CD14-positive monocyte (primary cell): Measurements from ENCODE around the gene CCN2. TPM values are rescaled to one million over a fixed set of nuclear protein-coding genes. Genes with fewer than 3 reads are reported as not detected.

Experiments used
- DNase-seq, 3 donors: peaks; one replicate each; pipeline ENCODE4 v3.0.0-alpha.2; 2011 to 2022
- H2AFZ ChIP-seq: 2 replicates; pipeline ENCODE4 v1.6.0; 2012; ENCODE audit warnings: mild to moderate bottlenecking, low read depth, low read length, inconsistent platforms; ENCODE audit not compliant: insufficient read depth, poor library complexity, severe bottlenecking
- H3K27ac ChIP-seq, 2 donors: 1 replicate in 1 of 2; 2 replicates in 1 of 2; pipeline ENCODE4 v1.5.1; 2012 to 2013; ENCODE audit warnings: low read length in 2 of 2, control low read depth in 1 of 2, inconsistent platforms in 1 of 2, low read depth in 1 of 2, mild to moderate bottlenecking in 1 of 2
- H3K27me3 ChIP-seq, 2 donors: one replicate each; pipeline versions ENCODE4 v1.6.0 to v1.6.1; 2011 to 2013; ENCODE audit warnings: low read length in 2 of 2; ENCODE audit not compliant: control insufficient read depth in 2 of 2, insufficient read depth in 2 of 2
- H3K36me3 ChIP-seq, 2 donors: replicated peaks in 1 of 2; 1 replicate in 1 of 2; 2 replicates in 1 of 2; pipeline versions ENCODE4 v1.5.1 to v1.6.1; 2012 to 2013; ENCODE audit warnings: low read length in 2 of 2, control low read depth in 1 of 2, inconsistent platforms in 1 of 2, mild to moderate bottlenecking in 1 of 2; ENCODE audit not compliant: insufficient read depth in 2 of 2, control insufficient read depth in 1 of 2
- H3K4me1 ChIP-seq, 2 donors: 1 replicate in 1 of 2; 2 replicates in 1 of 2; pipeline versions ENCODE4 v1.5.1 to v1.6.1; 2012 to 2013; ENCODE audit warnings: low read length in 2 of 2, control low read depth in 1 of 2, inconsistent platforms in 1 of 2, mild to moderate bottlenecking in 1 of 2, moderate library complexity in 1 of 2; ENCODE audit not compliant: insufficient read depth in 2 of 2, control insufficient read depth in 1 of 2
- H3K4me2 ChIP-seq: replicated peaks from 2 replicates; pipeline ENCODE3; 2012; ENCODE audit warnings: low read length, moderate library complexity, mild to moderate bottlenecking; ENCODE audit not compliant: poor library complexity, severe bottlenecking; ENCODE audit errors: extremely low read depth
- H3K4me3 ChIP-seq, 3 experiments: fragments of 200-600 bp in 1 of 3; sonication (generic) in 1 of 3; replicated peaks in 1 of 3; 1 replicate in 2 of 3; 2 replicates in 1 of 3; pipeline ENCODE4 v1.5.1; 2011 to 2013; ENCODE audit warnings: low read length in 3 of 3, mild to moderate bottlenecking in 3 of 3, control low read depth in 2 of 3, low read depth in 2 of 3, inconsistent platforms in 1 of 3, moderate library complexity in 1 of 3
- H3K79me2 ChIP-seq: 2 replicates; pipeline ENCODE4 v1.6.0; 2012; ENCODE audit warnings: mild to moderate bottlenecking, control low read depth, inconsistent platforms, low read length, moderate library complexity; ENCODE audit not compliant: insufficient read depth
- H3K9ac ChIP-seq: 2 replicates; pipeline ENCODE4 v1.6.0; 2017; ENCODE audit warnings: low read length, mild to moderate bottlenecking; ENCODE audit not compliant: insufficient read depth, poor library complexity, severe bottlenecking
- H3K9me3 ChIP-seq, 2 donors: replicated peaks in 1 of 2; 1 replicate in 1 of 2; 2 replicates in 1 of 2; pipeline versions ENCODE4 v1.5.1 to v1.6.1; 2012 to 2013; ENCODE audit warnings: low read length in 2 of 2, control low read depth in 1 of 2; ENCODE audit not compliant: control insufficient read depth in 1 of 2, insufficient read depth in 1 of 2
- H4K20me1 ChIP-seq: 2 replicates; pipeline ENCODE4 v1.6.0; 2012; ENCODE audit warnings: mild to moderate bottlenecking, low read length, control low read depth, moderate library complexity; ENCODE audit not compliant: insufficient read depth
- H3K27ac Mint-ChIP-seq, 7 donors: one replicate each; pipeline ENCODE4 v1.8.0; 2020; ENCODE audit warnings: mild to moderate bottlenecking in 7 of 7, mixed read lengths in 7 of 7, moderate library complexity in 6 of 7, inconsistent platforms in 2 of 7
- H3K27me3 Mint-ChIP-seq, 3 donors: one replicate each; pipeline ENCODE4 v1.8.0; 2021 to 2022; ENCODE audit warnings: low read depth in 3 of 3, mild to moderate bottlenecking in 3 of 3, mixed read lengths in 3 of 3, moderate library complexity in 3 of 3, inconsistent platforms in 1 of 3
- H3K36me3 Mint-ChIP-seq, 2 donors: one replicate each; pipeline ENCODE4 v1.8.0; 2020; ENCODE audit warnings: mixed read lengths in 2 of 2, inconsistent platforms in 1 of 2, mild to moderate bottlenecking in 1 of 2
- H3K4me1 Mint-ChIP-seq: one replicate; pipeline ENCODE4 v1.8.0; 2020; ENCODE audit warnings: mild to moderate bottlenecking, mixed read lengths
- H3K4me3 Mint-ChIP-seq, 2 donors: one replicate each; pipeline ENCODE4 v1.8.0; 2020; ENCODE audit warnings: mild to moderate bottlenecking in 2 of 2, mixed read lengths in 2 of 2, moderate library complexity in 1 of 2
- H3K9me3 Mint-ChIP-seq, 7 donors: one replicate each; pipeline ENCODE4 v1.8.0; 2020 to 2022; ENCODE audit warnings: mixed read lengths in 7 of 7, mild to moderate bottlenecking in 6 of 7, moderate library complexity in 6 of 7, inconsistent platforms in 2 of 7
- CTCF ChIP-seq: fragments of 200-600 bp; IDR thresholded peaks from one replicate; pipeline ENCODE4 v1.8.0; 2022; ENCODE audit warnings: antibody characterized with exemption, mild to moderate bottlenecking
- WGBS: methylation state at CpG from one replicate; pipeline ENCODE4 v1.1.5; 2013; ENCODE audit warnings: missing lambda C conversion rate; ENCODE audit not compliant: insufficient coverage; 5-methylcytosine and 5-hydroxymethylcytosine counted together
- intact Hi-C, 2 donors: fragments of 100-400 bp; cut with micrococcal nuclease; formaldehyde crosslinking; loops; one replicate each; pipeline versions ENCODE4 v1.15.0 to v1.15.1; 2023
- polyA minus RNA-seq: library from RNA; depleted of rRNA, polyadenylated mRNA; stranded (reverse); fragments of >200 nt; gene quantifications from 2 replicates; pipeline ENCODE4 v1.2.3, GENCODE V29; 2012
- polyA plus RNA-seq, 3 donors: library from polyadenylated mRNA; depleted of rRNA in 1 of 3; unstranded in 2 of 3; stranded (reverse) in 1 of 3; fragments of 300-500 nt in 2 of 3; fragments of >200 nt in 1 of 3; fragmentation: Illumina TruSeq in 2 of 3; gene quantifications; 1 replicate in 2 of 3; 2 replicates in 1 of 3; pipeline ENCODE4 v1.2.3, GENCODE V29; 2012 to 2021
- total RNA-seq, 12 experiments: library from RNA in 1 of 12; stranded (reverse) in 1 of 12; fragments of 120-200 nt in 1 of 12; gene quantifications; one replicate each; pipeline ENCODE4 v1.2.4 and lab custom pipeline; 2013 to 2026; ENCODE audit warnings: mixed read lengths in 6 of 12, inconsistent platforms in 1 of 12

CCN2 gene
- total RNA-seq (2013), result 0.06 TPM
- polyA plus RNA-seq (not detected), polyA minus RNA-seq (not detected in 2 replicates), total RNA-seq (lab: John Stamatoyannopoulos, UW) (0 to 0.45 (median 0) reads per million in 11 experiments)

DNA sequence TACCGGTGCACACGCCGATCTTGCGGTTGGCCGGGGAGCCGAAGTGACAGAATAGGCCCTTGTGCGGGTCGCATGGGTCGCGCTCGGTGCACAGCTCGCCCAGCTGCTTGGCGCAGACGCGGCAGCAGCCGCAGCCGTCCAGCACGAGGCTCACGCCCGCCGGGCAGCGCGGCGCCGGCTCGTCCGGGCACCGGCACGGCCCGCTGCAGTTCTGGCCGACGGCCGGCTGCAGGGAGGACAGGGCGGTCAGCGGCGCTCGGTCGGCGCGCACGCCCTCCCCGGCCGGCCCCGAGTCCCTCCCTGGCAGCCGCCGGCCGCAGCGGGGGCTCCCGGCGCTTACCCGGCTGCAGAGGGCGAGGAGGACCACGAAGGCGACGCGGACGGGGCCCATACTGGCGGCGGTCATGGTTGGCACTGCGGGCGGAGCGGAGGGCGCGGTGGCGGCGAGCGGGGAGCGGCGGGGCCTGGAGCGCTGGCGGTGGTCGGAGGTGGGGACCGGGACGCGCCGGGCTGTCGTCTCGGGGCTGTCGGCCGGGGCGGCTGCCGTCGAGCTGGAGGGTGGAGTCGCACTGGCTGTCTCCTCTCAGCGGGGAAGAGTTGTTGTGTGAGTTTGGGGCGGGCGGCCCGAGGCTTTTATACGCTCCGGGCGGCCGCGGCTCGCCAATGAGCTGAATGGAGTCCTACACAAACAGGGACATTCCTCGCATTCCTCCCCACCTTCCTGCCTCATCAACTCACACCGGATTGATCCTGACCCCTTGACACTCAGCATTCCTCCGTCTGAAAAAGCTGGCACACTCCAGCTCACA lies at the start of gene CCN2:
TSS of gene CCN2 (minus strand) at position 606 of the 809 bp plus-strand sequence. CDS start at position 406, 200 bp downstream.
- Histone ChIP-seq H3K4me1 (no peaks in the 10 kb centered on the region), H3K36me3 (no peaks in the 10 kb centered on the region), H3K9me3 (peaks cover 0 to 12% of the 10 kb centered on the region in 2 donors), H3K9ac (no peak within 1 kb of the TSS), H3K79me2 (no peaks in the 10 kb centered on the region), H3K4me2 (peak within 1 kb of the TSS; percentile 53), H4K20me1 (no peaks in the 10 kb centered on the region), H3K27ac (no peak within 1 kb of the TSS), H3K27me3 (peaks cover 62 to 76% of the 10 kb centered on the region in 2 donors), H3K4me3 (peak within 1 kb of the TSS in 2 of 3 experiments; percentile 9 to 54), H2AFZ (no peak within 1 kb of the TSS)
- DNase-seq, result no peak
- H3K4me1 Mint-ChIP-seq, result peaks cover 6% of the 10 kb centered on the region
- WGBS, result 2% methylated on average over 85 of the region's 97 CpGs
- H3K36me3 Mint-ChIP-seq, result peaks cover 0 to 3% of the 10 kb centered on the region in 2 donors
- H3K4me3 Mint-ChIP-seq, result peak within 1 kb of the TSS; percentile 68 to 89
- peaks cover 0 to 13% (median 0%) of the 10 kb centered on the region in 7 donors for H3K9me3 Mint-ChIP-seq
- no peak for TF ChIP-seq CTCF
- peaks cover 61 to 82% (median 63%) of the 10 kb centered on the region in 3 donors for H3K27me3 Mint-ChIP-seq
- no peak within 1 kb of the TSS for H3K27ac Mint-ChIP-seq
- intact Hi-C loops, result no loop called here

- H3K27ac ChIP-seq, result no peak overlapping the region
- no peaks in the 10 kb centered on the region for H3K27me3 ChIP-seq
- no peaks in the 10 kb centered on the region for H3K4me1 ChIP-seq
- no peak overlapping the region for H3K4me2 ChIP-seq
- no peak overlapping the region for H2AFZ ChIP-seq
- Mint-ChIP-seq H3K27ac (no peak overlapping the region), H3K9me3 (peaks cover 0 to 12% (median 6%) of the 10 kb centered on the region in 7 donors), H3K27me3 (no peaks in the 10 kb centered on the region), H3K4me1 (peaks cover 3% of the 10 kb centered on the region), H3K36me3 (no peaks in the 10 kb centered on the region), H3K4me3 (no peak overlapping the region)
- H3K4me3 ChIP-seq, result no peak overlapping the region
- no peaks in the 10 kb centered on the region for H3K36me3 ChIP-seq
- no peaks in the 10 kb centered on the region for H4K20me1 ChIP-seq
- peaks cover 0 to 5% of the 10 kb centered on the region in 2 donors for H3K9me3 ChIP-seq
- 100% methylated on average over 1 of the region's 2 CpGs for whole genome bisulfite sequencing
- H3K9ac ChIP-seq, result no peak overlapping the region
- intact Hi-C loops, result no loop called here
- no peak for DNase-seq
- no peak for TF ChIP-seq CTCF
- H3K79me2 ChIP-seq, result no peaks in the 10 kb centered on the region
These were observed 49.1 kb upstream of the CCN2 start for GRCh38 chr6:132000296-132000695.
